Raji (cell line): Measurements from ENCODE around the gene IQGAP2.

Source experiments
- POLR2A ChIP-seq: IDR thresholded peaks from 2 replicates; pipeline ENCODE4 v1.6.1; 2011; ENCODE audit warnings: low read depth, low read length, control low read depth; ENCODE audit not compliant: insufficient read depth

Gene IQGAP2

GRCh38 chr5:76684756-76685519 lies 281.9 kb downstream of the IQGAP2 start:
- TF ChIP-seq POLR2A = no peak

- no peak for TF ChIP-seq POLR2A
Observed at GRCh38 chr5:76685704-76686103, 282.6 kb downstream of the IQGAP2 start.

GRCh38 chr5:76688212-76688611 lies 285.1 kb downstream of the IQGAP2 start:
- TF ChIP-seq POLR2A = no peak

DNA sequence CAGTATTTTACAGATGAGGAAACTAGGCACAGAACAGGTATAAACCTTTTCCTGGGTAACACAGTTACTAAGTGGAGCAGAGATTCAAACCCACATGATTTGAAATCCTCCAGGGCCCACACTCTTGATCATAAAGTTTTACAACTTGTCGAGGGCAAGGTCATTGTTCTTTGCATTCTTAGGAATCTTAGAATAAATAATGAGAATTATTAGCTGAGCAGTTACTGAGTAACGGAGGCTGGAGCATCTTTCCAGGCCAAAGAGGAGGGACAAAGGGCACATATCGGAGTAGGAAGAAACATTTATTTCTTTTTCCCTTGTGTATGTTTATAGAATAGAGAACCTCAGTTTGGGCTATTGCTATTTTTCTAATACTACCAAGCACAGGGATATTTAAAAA lies 285.8 kb downstream of the IQGAP2 start:
- no peak for TF ChIP-seq POLR2A

- TF ChIP-seq POLR2A = no peak
Observed at GRCh38 chr5:76689321-76690036, 286.4 kb downstream of the IQGAP2 start.

GRCh38 chr5:76690037-76690679 lies 287.1 kb downstream of the IQGAP2 start:
- no peak for TF ChIP-seq POLR2A

GRCh38 chr5:76690704-76691466 lies 287.8 kb downstream of the IQGAP2 start:
- TF ChIP-seq POLR2A = no peak

GRCh38 chr5:76691467-76692273 lies 288.6 kb downstream of the IQGAP2 start:
- TF ChIP-seq POLR2A = no peak

DNA sequence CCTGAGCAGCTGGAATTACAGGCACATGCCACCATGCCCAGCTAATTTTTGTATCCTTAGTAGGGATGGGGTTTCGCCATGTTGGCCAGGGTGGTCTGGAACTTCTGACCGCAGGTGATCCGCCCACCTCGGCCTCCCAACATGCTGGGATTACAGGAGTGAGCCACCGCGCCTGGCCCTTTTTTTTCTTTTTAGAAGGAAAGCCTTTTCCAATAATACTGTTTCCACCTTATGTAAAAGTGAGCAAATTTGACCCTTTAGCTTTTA lies 289.1 kb downstream of the IQGAP2 start:
- TF ChIP-seq POLR2A = no peak

DNA sequence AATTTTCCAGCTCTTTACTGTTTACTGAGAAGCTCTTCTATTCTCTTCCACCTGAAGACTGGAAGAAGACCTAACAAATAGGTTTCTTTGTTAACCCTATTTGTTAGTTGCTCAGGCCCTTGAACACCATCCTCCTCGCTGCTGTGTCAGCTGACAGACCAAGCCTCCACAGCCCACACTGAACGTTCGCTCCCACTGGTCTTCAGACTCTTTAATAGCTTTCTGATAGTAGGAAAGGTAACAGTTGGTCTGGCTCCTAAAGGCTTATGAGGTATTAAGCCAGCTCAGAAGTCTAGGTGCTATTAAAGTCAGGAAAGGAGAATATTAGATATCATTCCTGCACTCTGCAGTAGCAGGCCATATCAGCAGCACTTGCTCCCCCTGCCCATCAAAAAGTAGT lies 289.6 kb downstream of the IQGAP2 start:
- TF ChIP-seq POLR2A = no peak

DNA sequence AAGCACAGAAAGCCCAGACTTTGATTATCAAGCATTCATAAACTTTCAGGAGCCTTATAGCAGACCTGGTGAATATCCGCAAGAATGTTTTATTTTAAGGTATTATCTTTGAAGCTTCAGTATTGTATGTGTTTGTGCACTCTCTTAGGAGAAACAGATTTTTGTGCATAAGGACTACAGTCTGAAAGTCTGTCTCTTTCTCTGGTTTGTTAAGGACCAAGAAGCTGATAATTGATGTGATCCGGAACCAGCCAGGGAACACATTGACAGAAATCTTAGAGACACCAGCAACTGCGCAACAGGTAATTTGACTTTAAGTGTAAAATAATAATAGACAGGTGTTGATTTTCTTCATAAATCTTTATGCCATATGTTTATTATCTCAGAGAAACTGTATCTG lies 290.1 kb downstream of the IQGAP2 start:
- no peak for TF ChIP-seq POLR2A

GRCh38 chr5:76694317-76694716 lies 291.2 kb downstream of the IQGAP2 start:
- TF ChIP-seq POLR2A = no peak

DNA sequence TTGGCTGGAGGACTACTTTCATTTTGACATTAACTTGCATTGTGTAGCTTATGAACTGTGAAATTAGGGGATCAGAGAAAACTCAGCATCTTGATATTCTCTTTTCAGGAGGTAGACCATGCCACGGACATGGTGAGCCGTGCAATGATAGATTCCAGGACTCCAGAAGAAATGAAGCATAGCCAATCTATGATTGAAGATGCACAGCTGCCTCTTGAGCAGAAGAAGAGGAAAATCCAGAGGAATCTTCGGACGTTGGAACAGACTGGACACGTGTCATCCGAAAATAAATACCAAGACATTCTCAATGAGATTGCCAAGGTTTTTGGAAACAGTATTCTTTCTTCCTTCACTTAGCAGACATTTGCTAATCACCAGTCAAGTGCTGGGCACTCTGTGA lies 292.3 kb downstream of the IQGAP2 start:
- TF ChIP-seq POLR2A = no peak

- no peak for TF ChIP-seq POLR2A
Observed at GRCh38 chr5:76696251-76696650, 293.2 kb downstream of the IQGAP2 start.

DNA sequence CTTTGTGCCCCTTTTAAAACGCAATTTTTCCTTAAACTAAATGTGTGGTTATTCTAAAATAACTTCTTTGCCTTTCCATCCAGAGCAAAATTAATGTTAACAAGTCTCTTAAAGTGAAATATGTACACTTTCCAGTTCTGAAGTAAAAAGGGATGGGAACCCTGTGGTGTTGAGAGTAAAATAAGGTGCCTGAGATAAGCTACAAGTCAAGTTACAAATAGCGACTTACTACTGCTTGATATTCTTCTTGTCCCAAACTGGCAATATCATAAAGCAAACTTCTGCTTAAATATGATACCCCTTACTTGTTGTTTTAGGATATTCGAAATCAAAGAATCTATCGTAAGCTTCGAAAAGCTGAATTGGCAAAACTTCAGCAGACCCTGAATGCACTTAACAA lies 294.6 kb downstream of the IQGAP2 start:
- no peak for TF ChIP-seq POLR2A
